KBM-7 (cell line): ENCODE measurements around the gene ACTBL2.
"Not testable (repeated sequence)": the region's sequence is repeated elsewhere in the genome, so short reads cannot be mapped to it uniquely, and the experiment has no call there.

Experiments
- DNase-seq: peaks from one replicate; pipeline ENCODE4 v3.0.0-alpha.2; 2015
- in situ Hi-C: fragments of 300-500 bp; cut with MboI; formaldehyde crosslinking; loops from 2 replicates; pipeline ENCODE4 v1.14.3; 2020; ENCODE audit warnings: low sequenced_read_pairs, low pct_unique_long_range_greater_than_20kb, mixed read lengths

ACTBL2 gene

GRCh38 chr5:57482671-57483106, at the start of gene ACTBL2:
TSS of gene ACTBL2 (minus strand) at chr5:57482811. CDS start at chr5:57482707, 104 bp downstream.
- DNase-seq, result no peak
- in situ Hi-C loops, result no loop called here

- in situ Hi-C loops, result no loop called here
- DNase-seq, result no peak
Observed at GRCh38 chr5:57531333-57531732, 48.7 kb upstream of the ACTBL2 start.

- no peak for DNase-seq
- in situ Hi-C loops, result no loop called here
Observed at GRCh38 chr5:57529864-57530263, 47.3 kb upstream of the ACTBL2 start.

- no peak for DNase-seq
- in situ Hi-C loops, result no loop called here
Observed at GRCh38 chr5:57527870-57528269, 45.3 kb upstream of the ACTBL2 start.

GRCh38 chr5:57524348-57525060, 41.9 kb upstream of the ACTBL2 start:
- in situ Hi-C loops, result no loop called here

GRCh38 chr5:57522477-57522876, 39.9 kb upstream of the ACTBL2 start:
- in situ Hi-C loops, DNase-seq: not testable (repeated sequence)

More at GRCh38 chr5:57524348-57525060, 41.9 kb upstream of the ACTBL2 start:
- no peak for DNase-seq

- in situ Hi-C loops, DNase-seq: not testable (repeated sequence)
Observed at GRCh38 chr5:57518415-57518814, 35.8 kb upstream of the ACTBL2 start.

- no peak for DNase-seq
- in situ Hi-C loops, result no loop called here
Observed at GRCh38 chr5:57517250-57517649, 34.6 kb upstream of the ACTBL2 start.

GRCh38 chr5:57513785-57514184, 31.2 kb upstream of the ACTBL2 start:
- in situ Hi-C loops, result no loop called here
- no peak for DNase-seq

- in situ Hi-C loops, result no loop called here
- DNase-seq, result no peak
Observed at GRCh38 chr5:57511321-57511720, 28.7 kb upstream of the ACTBL2 start.

- in situ Hi-C loops, result no loop called here
- DNase-seq, result no peak
Observed at GRCh38 chr5:57509501-57510260, 27.1 kb upstream of the ACTBL2 start.

- in situ Hi-C loops, result no loop called here
Observed at GRCh38 chr5:57508211-57508610, 25.6 kb upstream of the ACTBL2 start.

GRCh38 chr5:57505272-57506200, 22.9 kb upstream of the ACTBL2 start:
- in situ Hi-C loops, result no loop called here
- DNase-seq, result no peak

More at GRCh38 chr5:57508211-57508610, 25.6 kb upstream of the ACTBL2 start:
- DNase-seq, result no peak

- in situ Hi-C loops, result no loop called here
- no peak for DNase-seq
Observed at GRCh38 chr5:57504357-57504756, 21.7 kb upstream of the ACTBL2 start.

GRCh38 chr5:57503433-57503832, 20.8 kb upstream of the ACTBL2 start:
- no peak for DNase-seq
- in situ Hi-C loops, result no loop called here

GRCh38 chr5:57501414-57502201, 19.0 kb upstream of the ACTBL2 start:
- in situ Hi-C loops, result no loop called here

GRCh38 chr5:57499262-57500050, 16.8 kb upstream of the ACTBL2 start:
- in situ Hi-C loops, result no loop called here
- peak; percentile 70 for DNase-seq

More at GRCh38 chr5:57501414-57502201, 19.0 kb upstream of the ACTBL2 start:
- no peak for DNase-seq

GRCh38 chr5:57497733-57498132, 15.1 kb upstream of the ACTBL2 start:
- no peak for DNase-seq
- in situ Hi-C loops, result no loop called here
